Natural killer cell (primary cell): Measurements from ENCODE around the gene ABCC1. TPM values are rescaled to one million over a fixed set of nuclear protein-coding genes. Genes with fewer than 3 reads are reported as not detected.

Experiments
- ATAC-seq, 3 donors: fragments of 150-1000 bp in 2 of 3; fragments of 200-7000 bp in 1 of 3; cut with Tn5 transposase; 1 replicate in 1 of 3; 2 replicates in 2 of 3; pipeline ENCODE4 v1.10.0; 2021; ENCODE audit warnings: mild to moderate bottlenecking in 2 of 3, moderate library complexity in 2 of 3
- DNase-seq, 2 donors: peaks; one replicate each; pipeline versions ENCODE4 v3.0.0 to v3.0.0-alpha.2; 2013 to 2021; ENCODE audit warnings: mixed read lengths in 1 of 2
- H3K27ac ChIP-seq: one replicate; pipeline ENCODE4 v1.5.1; 2013; ENCODE audit warnings: mild to moderate bottlenecking, low read length
- H3K27me3 ChIP-seq: one replicate; pipeline ENCODE4 v1.6.1; 2013; ENCODE audit warnings: low read length; ENCODE audit not compliant: control insufficient read depth, insufficient read depth
- H3K36me3 ChIP-seq: one replicate; pipeline ENCODE4 v1.6.1; 2013; ENCODE audit warnings: low read length; ENCODE audit not compliant: control insufficient read depth, insufficient read depth
- H3K4me1 ChIP-seq: one replicate; pipeline ENCODE4 v1.6.1; 2013; ENCODE audit warnings: low read length; ENCODE audit not compliant: control insufficient read depth, insufficient read depth
- H3K4me3 ChIP-seq: one replicate; pipeline ENCODE4 v1.5.1; 2013; ENCODE audit warnings: low read length
- H3K9me3 ChIP-seq: one replicate; pipeline ENCODE4 v1.6.1; 2013; ENCODE audit warnings: low read length; ENCODE audit not compliant: control insufficient read depth, insufficient read depth
- H3K27ac Mint-ChIP-seq, 2 donors: one replicate each; pipeline ENCODE4 v1.8.0; 2022; ENCODE audit warnings: mild to moderate bottlenecking in 2 of 2, mixed read lengths in 2 of 2, moderate library complexity in 1 of 2
- H3K27me3 Mint-ChIP-seq, 2 donors: one replicate each; pipeline ENCODE4 v1.8.0; 2022; ENCODE audit warnings: low read depth in 2 of 2, mixed read lengths in 2 of 2
- H3K36me3 Mint-ChIP-seq: one replicate; pipeline ENCODE4 v1.8.0; 2022; ENCODE audit warnings: mixed read lengths
- H3K4me1 Mint-ChIP-seq, 2 donors: one replicate each; pipeline ENCODE4 v1.8.0; 2022; ENCODE audit warnings: mixed read lengths in 2 of 2
- H3K4me3 Mint-ChIP-seq: one replicate; pipeline ENCODE4 v1.8.0; 2022; ENCODE audit warnings: mild to moderate bottlenecking, moderate library complexity, mixed read lengths
- H3K9me3 Mint-ChIP-seq, 2 donors: one replicate each; pipeline ENCODE4 v1.8.0; 2022; ENCODE audit warnings: mixed read lengths in 2 of 2
- CTCF ChIP-seq: fragments of 200-600 bp; IDR thresholded peaks from one replicate; pipeline ENCODE4 v1.8.0; 2022; ENCODE audit warnings: antibody characterized with exemption
- WGBS: methylation state at CpG from one replicate; pipeline ENCODE4 v1.1.7; 2013; ENCODE audit warnings: missing lambda C conversion rate; ENCODE audit not compliant: insufficient coverage; 5-methylcytosine and 5-hydroxymethylcytosine counted together
- intact Hi-C: fragments of 100-400 bp; cut with micrococcal nuclease; formaldehyde crosslinking; loops from one replicate; pipeline ENCODE4 v1.14.2; 2022
- total RNA-seq, 4 donors: library from RNA; stranded (reverse); fragments of 120-200 nt in 1 of 4; gene quantifications; one replicate each; pipeline versions ENCODE4 v1.2.3 to v1.2.4, GENCODE V29; 2013 to 2022

ABCC1 gene
- total RNA-seq, 3 donors from 2014 or later (not counting 1 experiment from before 2014, with no cell fraction given) = 24.5 to 53.9 (median 27.9) TPM

DNA sequence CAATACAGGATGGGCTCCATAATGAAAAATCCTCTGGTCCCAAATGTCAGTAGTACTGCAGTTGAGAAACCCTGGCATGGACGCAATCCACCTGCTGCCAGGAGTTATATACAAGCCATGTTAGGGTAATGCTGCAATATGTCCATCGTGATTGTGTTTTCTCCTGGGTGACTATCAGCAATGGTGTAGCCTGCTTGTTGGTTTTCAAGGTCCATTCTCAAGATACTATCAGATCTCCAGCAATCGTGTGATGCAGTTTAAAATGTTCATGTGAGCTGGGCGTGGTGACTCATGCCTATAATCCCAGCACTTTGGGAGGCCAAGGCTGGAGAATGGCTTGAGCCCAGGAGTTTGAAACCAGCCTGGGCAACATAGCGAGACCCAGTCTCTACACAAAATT is 24.0 kb downstream of the ABCC1 start:
- Histone ChIP-seq H3K4me3 (no peak overlapping the region), H3K27ac (no peak overlapping the region), H3K9me3 (peaks cover 12% of the 10 kb centered on the region), H3K27me3 (no peaks in the 10 kb centered on the region), H3K4me1 (no peaks in the 10 kb centered on the region), H3K36me3 (peaks cover 6% of the 10 kb centered on the region)
- WGBS = 96% methylated on average over 5 of the region's 5 CpGs
- TF ChIP-seq CTCF = no peak
- Mint-ChIP-seq H3K27ac (no peak overlapping the region), H3K36me3 (peaks cover 10% of the 10 kb centered on the region), H3K4me1 (peaks cover 5 to 23% of the 10 kb centered on the region in 2 donors), H3K9me3 (peaks cover 0 to 7% of the 10 kb centered on the region in 2 donors), H3K4me3 (no peak overlapping the region), H3K27me3 (no peaks in the 10 kb centered on the region)
- intact Hi-C loops = no loop called here
- no peak for DNase-seq
- peak in 1 of 3 donors; percentile 10 for ATAC-seq

DNA sequence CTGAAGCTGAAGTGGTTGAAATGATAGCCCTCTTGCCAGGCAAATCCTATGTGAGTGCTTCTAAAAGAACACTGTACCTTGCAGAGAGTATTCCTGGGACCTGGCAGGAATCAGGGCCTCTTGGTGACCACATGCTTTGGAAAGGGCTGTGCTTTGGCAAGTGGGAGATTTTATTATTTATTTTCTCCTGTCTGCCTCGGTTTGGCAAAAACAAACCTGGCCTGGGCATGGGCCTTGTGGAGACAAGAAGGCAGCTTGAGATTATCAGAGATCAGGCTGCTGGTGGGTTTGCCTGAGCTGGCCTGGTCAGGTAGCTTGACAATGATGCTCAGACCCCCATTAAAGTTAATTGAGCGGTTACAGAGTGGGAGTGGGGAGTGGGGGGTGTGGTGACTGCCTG is 24.6 kb downstream of the ABCC1 start:
- H3K4me3 Mint-ChIP-seq = no peak overlapping the region
- no peaks in the 10 kb centered on the region for H3K27me3 Mint-ChIP-seq
- peaks cover 5 to 23% of the 10 kb centered on the region in 2 donors for H3K4me1 Mint-ChIP-seq
- DNase-seq (no peak), ATAC-seq (no peak)
- H3K4me3 ChIP-seq = no peak overlapping the region
- no peak overlapping the region for H3K27ac ChIP-seq
- H3K9me3 ChIP-seq = peaks cover 12% of the 10 kb centered on the region
- 88% methylated on average over 2 of the region's 2 CpGs for WGBS
- no peak for TF ChIP-seq CTCF
- intact Hi-C loops = no loop called here
- H3K27ac Mint-ChIP-seq = no peak overlapping the region
- H3K36me3 Mint-ChIP-seq = peaks cover 13% of the 10 kb centered on the region
- peaks cover 0 to 7% of the 10 kb centered on the region in 2 donors for H3K9me3 Mint-ChIP-seq
- no peaks in the 10 kb centered on the region for H3K27me3 ChIP-seq
- H3K4me1 ChIP-seq = no peaks in the 10 kb centered on the region
- H3K36me3 ChIP-seq = peaks cover 6% of the 10 kb centered on the region

- no peaks in the 10 kb centered on the region for H3K4me1 ChIP-seq
- peaks cover 16% of the 10 kb centered on the region for H3K9me3 ChIP-seq
- H3K27ac ChIP-seq = no peak overlapping the region
- H3K4me3 Mint-ChIP-seq = no peak overlapping the region
- no peaks in the 10 kb centered on the region for H3K27me3 ChIP-seq
- no peak overlapping the region for H3K27ac Mint-ChIP-seq
- no peak overlapping the region for H3K4me3 ChIP-seq
- peaks cover 6% of the 10 kb centered on the region for H3K36me3 ChIP-seq
- ATAC-seq (no peak), DNase-seq (no peak)
- H3K4me1 Mint-ChIP-seq = peaks cover 5 to 29% of the 10 kb centered on the region in 2 donors
- 96% methylated on average over 5 of the region's 5 CpGs for WGBS
- no peaks in the 10 kb centered on the region for H3K27me3 Mint-ChIP-seq
- intact Hi-C loops = no loop called here
- TF ChIP-seq CTCF = no peak
- H3K36me3 Mint-ChIP-seq = peaks cover 13% of the 10 kb centered on the region
- H3K9me3 Mint-ChIP-seq = peaks cover 0 to 7% of the 10 kb centered on the region in 2 donors
These were observed 25.8 kb downstream of the ABCC1 start for GRCh38 chr16:15975172-15975571.

DNA sequence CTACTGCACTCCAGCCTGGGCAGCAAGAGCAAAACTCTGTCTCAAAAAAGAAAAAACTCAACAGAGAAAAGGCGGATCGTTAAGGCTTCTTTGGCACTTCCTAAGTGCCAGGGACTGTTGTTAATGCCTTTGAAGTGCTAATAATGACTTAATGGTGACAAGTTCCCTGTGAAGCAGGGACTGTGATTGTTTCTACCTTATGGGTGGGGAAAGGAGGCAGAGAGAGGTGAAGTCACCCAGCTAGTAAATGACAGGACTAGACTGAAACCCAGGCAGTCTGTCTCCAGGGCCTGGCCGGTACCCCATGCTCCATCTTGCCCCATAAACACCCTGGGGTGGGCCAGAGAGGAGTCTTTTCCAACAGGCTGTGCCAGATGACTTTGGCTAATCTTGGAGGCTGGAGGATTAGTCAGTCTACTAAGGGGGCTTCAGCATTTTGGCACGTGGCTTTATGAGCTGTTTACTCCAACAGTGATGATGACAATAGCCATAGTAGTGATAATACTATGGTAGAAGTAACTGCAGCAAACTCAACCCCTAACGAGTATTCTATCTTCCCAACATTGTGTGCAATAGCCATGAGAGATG is 26.9 kb downstream of the ABCC1 start:
- no peak for ATAC-seq
- no peak overlapping the region for H3K27ac Mint-ChIP-seq
- H3K9me3 ChIP-seq = peaks cover 28% of the 10 kb centered on the region
- H3K9me3 Mint-ChIP-seq = peaks cover 0 to 9% of the 10 kb centered on the region in 2 donors
- H3K27me3 ChIP-seq = no peaks in the 10 kb centered on the region
- peaks cover 7% of the 10 kb centered on the region for H3K36me3 ChIP-seq
- DNase-seq = no peak
- H3K4me1 Mint-ChIP-seq = peaks cover 5 to 29% of the 10 kb centered on the region in 2 donors
- H3K27ac ChIP-seq = no peak overlapping the region
- H3K36me3 Mint-ChIP-seq = peaks cover 13% of the 10 kb centered on the region
- H3K4me3 ChIP-seq = no peak overlapping the region
- 93% methylated on average over 3 of the region's 5 CpGs for WGBS
- intact Hi-C loops = no loop called here
- no peaks in the 10 kb centered on the region for H3K4me1 ChIP-seq
- H3K27me3 Mint-ChIP-seq = no peaks in the 10 kb centered on the region
- TF ChIP-seq CTCF = no peak
- H3K4me3 Mint-ChIP-seq = no peak overlapping the region
